Stimulated activated naive CD8-positive, alpha-beta T cell treated with anti-CD3 and anti-CD28 coated beads, Interleukin-15, amount 100 ng/mL, for 72 hours (primary cell): ENCODE data around the gene FAM120AOS.
A peak's percentile ranks its signal among the peaks of the same experiment; 100 is the strongest.

ENCODE experiments used
- ATAC-seq: fragments of 150-1000 bp; cut with Tn5 transposase; 2 replicates; pipeline ENCODE4 v1.10.0; 2021; ENCODE audit warnings: mild to moderate bottlenecking, moderate library complexity
- DNase-seq, 2 donors: peaks; one replicate each; pipeline ENCODE4 v3.0.0; 2021 to 2022
- H3K27ac Mint-ChIP-seq, 2 donors: one replicate each; pipeline ENCODE4 v1.8.0; 2022; ENCODE audit warnings: mild to moderate bottlenecking in 2 of 2, mixed read lengths in 2 of 2, moderate library complexity in 2 of 2
- H3K27me3 Mint-ChIP-seq: one replicate; pipeline ENCODE4 v1.8.0; 2022; ENCODE audit warnings: mixed read lengths
- H3K4me1 Mint-ChIP-seq: one replicate; pipeline ENCODE4 v1.8.0; 2022; ENCODE audit warnings: mild to moderate bottlenecking, mixed read lengths
- H3K4me3 Mint-ChIP-seq, 2 donors: one replicate each; pipeline ENCODE4 v1.8.0; 2022; ENCODE audit warnings: mild to moderate bottlenecking in 2 of 2, mixed read lengths in 2 of 2, moderate library complexity in 1 of 2
- H3K9me3 Mint-ChIP-seq, 2 donors: one replicate each; pipeline ENCODE4 v1.8.0; 2022; ENCODE audit warnings: mixed read lengths in 2 of 2

FAM120AOS gene

DNA sequence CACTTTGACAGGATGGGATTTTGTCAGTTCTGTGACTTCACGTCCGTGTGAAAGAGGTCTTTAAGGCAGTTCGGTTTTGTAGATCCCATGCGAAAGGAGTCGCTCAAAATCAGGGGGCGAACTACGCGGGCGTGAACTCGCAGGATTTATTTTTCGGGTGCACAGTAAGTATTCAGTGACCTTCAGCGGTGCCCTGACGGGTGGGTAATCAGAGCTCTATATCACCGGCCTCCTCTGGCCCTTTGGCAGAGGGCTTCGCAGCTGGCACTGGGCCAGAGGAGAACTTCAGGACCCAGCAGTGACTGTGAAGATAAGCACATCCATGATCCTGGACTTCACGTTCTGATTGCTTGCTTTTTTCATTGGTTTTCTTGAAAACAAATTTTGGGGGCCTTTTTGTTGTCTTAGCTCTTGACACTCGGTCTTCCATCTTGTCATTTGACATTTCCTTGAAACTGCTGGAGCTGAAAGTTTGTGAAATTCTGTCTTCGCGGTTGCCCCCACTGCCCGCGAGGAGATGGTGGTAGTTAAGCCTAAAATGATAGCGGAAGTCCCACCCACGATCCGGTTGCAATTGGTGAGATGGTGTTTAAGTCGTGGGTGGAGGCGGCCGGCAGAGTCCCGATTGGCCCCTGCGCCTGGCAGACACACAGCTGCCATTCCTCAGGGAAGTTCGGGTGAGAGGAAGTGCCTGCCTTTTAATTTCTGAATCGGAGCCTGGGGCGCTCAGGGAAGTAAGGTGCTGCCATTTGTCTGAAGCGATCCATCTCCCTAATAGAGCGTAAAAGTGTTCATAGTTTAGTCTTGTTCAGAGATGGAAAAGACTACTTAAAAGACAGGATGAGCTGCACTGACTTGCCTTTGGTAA, at the start of gene FAM120AOS:
FAM120AOS (minus strand) TSS at position 535 of the 868 bp plus-strand sequence. CDS start 872 bp downstream, outside the sequence.
- Mint-ChIP-seq H3K27ac (peak within 1 kb of the TSS; percentile 90 to 97), H3K27me3 (no peaks in the 10 kb centered on the region), H3K4me1 (peaks cover 54% of the 10 kb centered on the region), H3K4me3 (peak within 1 kb of the TSS; percentile 85 to 96), H3K9me3 (no peaks in the 10 kb centered on the region)
- peak; percentile 73 to 83 for DNase-seq
- peak; percentile 73 for ATAC-seq

DNA sequence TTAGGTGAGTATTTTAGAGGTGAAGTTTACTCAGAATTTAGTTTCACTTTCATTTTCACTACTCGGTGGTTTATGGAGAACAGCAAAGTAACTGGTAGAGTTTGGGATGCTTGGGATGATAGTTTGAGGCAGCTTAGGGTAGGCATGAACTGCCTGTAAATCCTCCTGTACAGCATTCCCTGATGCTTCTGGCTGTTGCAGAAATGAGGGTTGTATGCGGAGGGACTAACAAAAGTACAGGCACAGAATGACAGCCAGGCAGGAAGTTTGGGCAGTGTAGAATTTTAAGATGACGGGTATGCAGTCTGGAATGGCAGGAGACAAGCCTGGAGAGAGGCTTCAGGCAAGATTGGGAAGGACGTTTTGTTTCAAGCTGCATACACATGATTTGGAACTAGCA, 48.0 kb upstream of the FAM120AOS start:
- peak overlapping the region; percentile 55 to 77 for H3K4me3 Mint-ChIP-seq
- peaks cover 62% of the 10 kb centered on the region for H3K4me1 Mint-ChIP-seq
- no peak for DNase-seq
- H3K9me3 Mint-ChIP-seq, result no peaks in the 10 kb centered on the region
- H3K27ac Mint-ChIP-seq, result peak overlapping the region; percentile 79 to 94
- ATAC-seq, result no peak
- H3K27me3 Mint-ChIP-seq, result no peaks in the 10 kb centered on the region

DNA sequence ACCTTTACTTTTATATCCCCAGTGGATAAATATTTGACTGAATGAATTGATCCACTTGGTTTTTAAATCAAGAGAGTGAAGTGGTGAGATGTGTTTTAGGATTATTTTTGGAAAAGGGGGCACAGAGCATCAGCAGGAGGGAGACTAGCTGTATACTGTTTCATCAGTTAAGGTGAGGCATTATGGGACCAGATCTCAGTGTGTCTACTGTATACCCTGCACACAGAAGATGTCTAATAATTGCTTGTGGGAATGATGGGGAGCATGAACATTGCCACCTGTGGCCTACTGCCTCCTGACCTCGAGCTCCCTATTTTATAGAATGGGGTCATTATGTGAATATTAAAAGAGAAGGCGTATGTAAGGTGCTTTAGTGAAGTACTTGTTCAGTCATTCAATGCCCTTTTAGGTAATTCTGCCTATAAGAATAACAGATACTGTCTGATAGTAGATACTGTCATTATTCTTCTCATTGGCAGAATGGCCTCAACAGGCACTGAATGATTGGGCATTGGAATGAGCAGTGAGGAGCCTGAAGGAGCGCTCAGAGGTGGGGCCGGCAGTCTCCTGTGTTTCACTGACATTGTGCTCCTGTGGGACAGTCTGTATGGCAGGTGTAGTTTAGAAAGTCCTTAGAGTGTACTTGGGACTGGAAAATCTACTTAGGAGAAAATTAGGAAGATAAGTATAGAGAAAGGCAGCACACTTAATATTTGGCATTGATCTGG, 47.4 kb upstream of the FAM120AOS start:
- DNase-seq (no peak), ATAC-seq (peak; percentile 40)
- peaks cover 62% of the 10 kb centered on the region for H3K4me1 Mint-ChIP-seq
- no peaks in the 10 kb centered on the region for H3K9me3 Mint-ChIP-seq
- H3K4me3 Mint-ChIP-seq, result peak overlapping the region; percentile 55 to 77
- H3K27me3 Mint-ChIP-seq, result no peaks in the 10 kb centered on the region
- H3K27ac Mint-ChIP-seq, result peak overlapping the region; percentile 88 to 94

- no peak for DNase-seq
- peak overlapping the region in 1 of 2 donors; percentile 1 for H3K27ac Mint-ChIP-seq
- no peaks in the 10 kb centered on the region for H3K9me3 Mint-ChIP-seq
- H3K4me1 Mint-ChIP-seq, result peaks cover 50% of the 10 kb centered on the region
- no peak for ATAC-seq
- no peaks in the 10 kb centered on the region for H3K27me3 Mint-ChIP-seq
- H3K4me3 Mint-ChIP-seq, result no peak overlapping the region
Measured at GRCh38 chr9:93496285-93496684, 42.9 kb upstream of the FAM120AOS start.

DNA sequence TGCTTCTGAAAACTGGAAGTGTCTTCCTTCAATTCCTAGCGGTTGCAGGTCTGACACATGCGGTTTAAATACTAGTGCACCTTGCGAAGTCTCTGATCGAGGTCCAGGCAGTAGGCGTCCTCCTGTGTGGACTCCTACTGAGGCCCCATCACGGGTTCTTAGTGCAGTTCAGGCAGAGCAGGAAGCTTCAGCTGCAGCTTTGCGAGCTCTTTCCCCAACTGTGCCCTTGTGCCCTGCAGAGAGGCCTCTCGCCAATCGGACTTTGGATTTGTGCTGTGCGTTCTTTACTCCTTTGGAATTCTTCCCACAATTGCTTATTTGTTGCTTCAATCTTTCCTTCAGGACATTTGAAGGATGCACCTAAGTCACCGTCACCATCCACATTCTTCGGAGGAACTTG, 40.6 kb upstream of the FAM120AOS start:
- no peaks in the 10 kb centered on the region for H3K9me3 Mint-ChIP-seq
- H3K27ac Mint-ChIP-seq, result peak overlapping the region in 1 of 2 donors; percentile 54
- no peak for ATAC-seq
- H3K4me3 Mint-ChIP-seq, result no peak overlapping the region
- H3K27me3 Mint-ChIP-seq, result no peaks in the 10 kb centered on the region
- DNase-seq, result no peak
- peaks cover 29% of the 10 kb centered on the region for H3K4me1 Mint-ChIP-seq

DNA sequence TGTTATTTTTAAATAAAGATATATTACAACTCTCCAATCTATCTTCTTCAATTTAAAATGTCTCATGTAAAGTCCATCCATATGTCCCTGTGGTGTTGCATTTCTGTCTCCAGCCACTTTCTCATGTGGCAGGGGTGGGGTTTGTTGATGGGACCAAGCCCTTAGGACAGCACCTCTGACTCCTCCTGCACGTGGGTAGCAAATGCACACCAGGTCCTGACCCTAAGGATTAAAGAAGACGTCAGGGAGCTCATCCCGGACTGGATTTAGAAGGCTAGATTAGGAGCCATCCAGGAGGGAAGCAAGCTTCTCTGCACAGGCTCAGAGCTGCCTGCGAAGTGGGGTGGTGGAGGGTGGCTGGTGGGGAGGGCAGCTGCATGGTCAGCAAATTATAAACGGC, 38.9 kb upstream of the FAM120AOS start:
- Mint-ChIP-seq H3K4me1 (peaks cover 30% of the 10 kb centered on the region), H3K27me3 (no peaks in the 10 kb centered on the region), H3K27ac (peak overlapping the region in 1 of 2 donors; percentile 52), H3K4me3 (no peak overlapping the region), H3K9me3 (no peaks in the 10 kb centered on the region)
- DNase-seq (no peak), ATAC-seq (no peak)

- H3K4me1 Mint-ChIP-seq, result peaks cover 32% of the 10 kb centered on the region
- DNase-seq (no peak), ATAC-seq (no peak)
- H3K27ac Mint-ChIP-seq, result no peak overlapping the region
- no peaks in the 10 kb centered on the region for H3K9me3 Mint-ChIP-seq
- H3K4me3 Mint-ChIP-seq, result no peak overlapping the region
- H3K27me3 Mint-ChIP-seq, result no peaks in the 10 kb centered on the region
Measured at GRCh38 chr9:93491593-93492232, 38.3 kb upstream of the FAM120AOS start.

DNA sequence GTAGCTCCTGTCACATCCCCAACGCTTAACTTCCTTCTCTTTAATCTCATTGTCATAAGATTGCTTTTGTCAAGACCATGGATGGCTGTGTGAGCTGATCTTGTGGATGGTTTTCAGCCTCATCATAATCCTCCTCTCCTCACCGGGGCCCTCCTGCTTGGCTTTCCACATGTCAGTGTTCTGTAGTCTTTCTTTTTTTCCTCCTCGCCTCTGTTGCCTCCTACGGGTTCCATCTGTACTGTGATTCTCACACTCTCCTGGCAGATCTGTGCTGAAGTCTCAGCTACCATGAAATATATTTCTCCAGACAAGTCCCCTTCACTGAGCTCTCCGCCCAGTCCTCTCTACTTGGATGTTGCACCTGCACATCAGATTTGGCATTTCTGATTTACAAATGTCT, 34.9 kb upstream of the FAM120AOS start:
- H3K4me1 Mint-ChIP-seq, result peaks cover 26% of the 10 kb centered on the region
- ATAC-seq (no peak), DNase-seq (no peak)
- H3K27ac Mint-ChIP-seq, result peak overlapping the region in 1 of 2 donors; percentile 33
- no peaks in the 10 kb centered on the region for H3K27me3 Mint-ChIP-seq
- no peaks in the 10 kb centered on the region for H3K9me3 Mint-ChIP-seq
- H3K4me3 Mint-ChIP-seq, result no peak overlapping the region

- peak overlapping the region; percentile 12 to 93 for H3K27ac Mint-ChIP-seq
- H3K4me3 Mint-ChIP-seq, result no peak overlapping the region
- H3K4me1 Mint-ChIP-seq, result peaks cover 34% of the 10 kb centered on the region
- no peaks in the 10 kb centered on the region for H3K9me3 Mint-ChIP-seq
- H3K27me3 Mint-ChIP-seq, result no peaks in the 10 kb centered on the region
- no peak for ATAC-seq
- no peak for DNase-seq
Measured at GRCh38 chr9:93486268-93486667, 32.9 kb upstream of the FAM120AOS start.

GRCh38 chr9:93483497-93483896, 30.1 kb upstream of the FAM120AOS start:
- ATAC-seq, result no peak
- no peaks in the 10 kb centered on the region for H3K9me3 Mint-ChIP-seq
- no peak overlapping the region for H3K27ac Mint-ChIP-seq
- peaks cover 42% of the 10 kb centered on the region for H3K4me1 Mint-ChIP-seq
- H3K27me3 Mint-ChIP-seq, result no peaks in the 10 kb centered on the region
- DNase-seq, result no peak
- no peak overlapping the region for H3K4me3 Mint-ChIP-seq

DNA sequence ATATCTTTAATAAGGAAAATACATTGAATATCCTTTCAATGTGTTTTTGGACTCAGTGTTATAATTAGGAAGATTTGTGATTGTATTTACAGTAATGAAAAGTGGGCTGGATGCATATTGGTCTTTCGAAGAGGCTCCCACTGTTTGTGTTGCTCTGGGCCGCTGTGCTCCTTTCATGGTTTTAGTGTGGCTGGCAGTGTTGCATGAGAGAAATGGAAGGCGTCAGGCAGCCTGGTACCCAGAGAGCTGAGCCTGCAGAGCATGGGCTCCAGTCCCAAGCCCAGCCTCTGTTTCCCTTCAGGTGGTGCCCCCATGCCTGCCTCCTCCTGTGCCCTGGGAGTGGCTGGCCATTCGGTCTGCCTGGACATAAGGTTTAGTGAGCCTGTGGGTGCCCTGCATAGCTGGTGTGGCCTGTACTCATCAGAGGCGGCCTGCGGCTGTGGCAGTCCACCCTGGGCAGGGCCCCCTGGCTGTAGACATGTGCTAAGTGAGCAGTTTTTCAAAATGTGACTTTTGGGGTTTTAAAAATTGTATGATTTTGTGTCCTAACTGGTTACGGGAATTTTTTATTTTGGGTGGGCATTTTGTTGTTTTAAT, 27.4 kb upstream of the FAM120AOS start:
- H3K27me3 Mint-ChIP-seq, result no peaks in the 10 kb centered on the region
- H3K27ac Mint-ChIP-seq, result no peak overlapping the region
- H3K4me1 Mint-ChIP-seq, result peaks cover 39% of the 10 kb centered on the region
- ATAC-seq (no peak), DNase-seq (no peak)
- no peaks in the 10 kb centered on the region for H3K9me3 Mint-ChIP-seq
- H3K4me3 Mint-ChIP-seq, result no peak overlapping the region

DNA sequence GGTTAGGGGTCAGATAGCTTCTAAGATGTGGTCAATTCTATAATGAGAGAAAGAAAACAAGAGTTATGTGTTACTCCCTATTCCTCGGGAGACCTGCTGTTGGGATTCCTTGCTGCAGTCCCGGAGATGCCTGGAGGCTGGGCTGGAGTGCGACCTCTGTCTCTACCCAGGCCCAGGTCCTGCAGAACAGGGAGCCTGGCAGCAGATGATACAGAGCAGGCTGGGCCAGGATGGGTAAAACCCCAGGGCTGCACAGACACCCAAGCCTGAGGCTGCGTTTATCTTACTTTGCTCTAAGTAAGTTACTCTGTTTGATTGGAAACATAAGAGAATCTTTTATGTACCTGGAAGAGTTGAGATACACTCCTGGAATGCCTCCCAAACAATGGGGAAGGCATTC, 26.9 kb upstream of the FAM120AOS start:
- DNase-seq (no peak), ATAC-seq (no peak)
- Mint-ChIP-seq H3K27me3 (no peaks in the 10 kb centered on the region), H3K4me1 (peaks cover 39% of the 10 kb centered on the region), H3K9me3 (no peaks in the 10 kb centered on the region), H3K27ac (no peak overlapping the region), H3K4me3 (no peak overlapping the region)

GRCh38 chr9:93479726-93480125, 26.3 kb upstream of the FAM120AOS start:
- H3K27ac Mint-ChIP-seq, result no peak overlapping the region
- no peaks in the 10 kb centered on the region for H3K27me3 Mint-ChIP-seq
- ATAC-seq, result no peak
- DNase-seq, result no peak
- H3K4me3 Mint-ChIP-seq, result no peak overlapping the region
- H3K9me3 Mint-ChIP-seq, result no peaks in the 10 kb centered on the region
- peaks cover 44% of the 10 kb centered on the region for H3K4me1 Mint-ChIP-seq

- H3K27ac Mint-ChIP-seq, result no peak overlapping the region
- no peaks in the 10 kb centered on the region for H3K27me3 Mint-ChIP-seq
- DNase-seq (no peak), ATAC-seq (no peak)
- no peak overlapping the region for H3K4me3 Mint-ChIP-seq
- no peaks in the 10 kb centered on the region for H3K9me3 Mint-ChIP-seq
- H3K4me1 Mint-ChIP-seq, result peaks cover 47% of the 10 kb centered on the region
Measured at GRCh38 chr9:93477397-93477796, 24.0 kb upstream of the FAM120AOS start.

DNA sequence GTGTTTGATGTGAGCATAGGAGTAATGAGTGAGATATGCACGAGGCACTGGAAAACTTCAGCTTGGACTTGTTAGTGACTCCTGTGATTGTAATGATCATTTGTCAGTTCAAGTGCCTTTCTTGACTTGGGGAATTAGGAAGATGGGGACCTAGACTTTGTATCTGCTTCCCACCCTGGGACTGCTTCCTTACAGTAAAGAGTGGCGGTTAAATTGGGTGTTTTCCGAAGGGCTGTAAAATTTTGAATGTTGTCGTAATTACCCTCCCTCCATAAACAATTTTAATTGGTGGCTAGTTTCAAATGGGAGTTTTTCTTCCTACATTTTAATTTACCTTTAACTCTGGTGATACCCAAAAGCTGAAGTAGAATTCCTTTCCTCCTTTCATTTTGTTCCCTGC, 23.5 kb upstream of the FAM120AOS start:
- ATAC-seq, result no peak
- peaks cover 46% of the 10 kb centered on the region for H3K4me1 Mint-ChIP-seq
- no peak for DNase-seq
- no peaks in the 10 kb centered on the region for H3K27me3 Mint-ChIP-seq
- no peak overlapping the region for H3K4me3 Mint-ChIP-seq
- H3K9me3 Mint-ChIP-seq, result no peaks in the 10 kb centered on the region
- H3K27ac Mint-ChIP-seq, result no peak overlapping the region
